Measurements from ENCODE around the gene EDDM13.

DNA sequence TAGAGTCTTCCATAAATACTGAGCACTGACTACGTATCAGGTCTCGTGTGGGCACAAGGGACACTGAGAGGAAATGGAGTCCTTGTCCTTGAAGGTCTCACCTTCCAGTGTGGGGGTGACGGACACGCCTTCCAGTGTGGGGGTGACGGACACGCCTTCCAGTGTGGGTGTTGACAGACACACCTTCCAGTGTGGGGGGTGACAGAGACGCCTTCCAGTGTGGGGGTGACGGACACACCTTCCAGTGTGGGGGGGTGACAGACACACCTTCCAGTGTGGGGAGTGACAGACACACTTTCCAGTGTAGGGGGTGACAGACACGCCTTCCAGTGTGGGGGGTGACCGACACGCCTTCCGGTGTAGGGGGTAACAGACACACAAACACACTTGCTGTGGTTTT lies 14.3 kb upstream of the EDDM13 start:
- TF ChIP-seq, protein P1, sequence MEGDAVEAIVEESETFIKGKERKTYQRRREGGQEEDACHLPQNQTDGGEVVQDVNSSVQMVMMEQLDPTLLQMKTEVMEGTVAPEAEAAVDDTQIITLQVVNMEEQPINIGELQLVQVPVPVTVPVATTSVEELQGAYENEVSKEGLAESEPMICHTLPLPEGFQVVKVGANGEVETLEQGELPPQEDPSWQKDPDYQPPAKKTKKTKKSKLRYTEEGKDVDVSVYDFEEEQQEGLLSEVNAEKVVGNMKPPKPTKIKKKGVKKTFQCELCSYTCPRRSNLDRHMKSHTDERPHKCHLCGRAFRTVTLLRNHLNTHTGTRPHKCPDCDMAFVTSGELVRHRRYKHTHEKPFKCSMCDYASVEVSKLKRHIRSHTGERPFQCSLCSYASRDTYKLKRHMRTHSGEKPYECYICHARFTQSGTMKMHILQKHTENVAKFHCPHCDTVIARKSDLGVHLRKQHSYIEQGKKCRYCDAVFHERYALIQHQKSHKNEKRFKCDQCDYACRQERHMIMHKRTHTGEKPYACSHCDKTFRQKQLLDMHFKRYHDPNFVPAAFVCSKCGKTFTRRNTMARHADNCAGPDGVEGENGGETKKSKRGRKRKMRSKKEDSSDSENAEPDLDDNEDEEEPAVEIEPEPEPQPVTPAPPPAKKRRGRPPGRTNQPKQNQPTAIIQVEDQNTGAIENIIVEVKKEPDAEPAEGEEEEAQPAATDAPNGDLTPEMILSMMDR (IDR thresholded peaks at IDR 0.05): no peak
- no peak for TF ChIP-seq POLR2A (IDR thresholded peaks at IDR 0.05)
- no peak for TF ChIP-seq POLR2AphosphoS5 (IDR thresholded peaks at IDR 0.05)
- TF ChIP-seq EP300 (IDR thresholded peaks at IDR 0.05): no peak
